ENCODE measurements around the gene KLHL17.
"Not testable (repeated sequence)": the region's sequence is repeated elsewhere in the genome, so short reads cannot be mapped to it uniquely, and the experiment has no call there.

KLHL17 gene

GRCh38 chr1:992362-992761 lies 32.0 kb downstream of the KLHL17 start:
- Mint-ChIP-seq H3K9me3 (peaks cover 14% of the 10 kb centered on the region), H3K4me3 (no peak overlapping the region), H3K27me3 (peaks cover 34% of the 10 kb centered on the region), H3K27ac (no peak overlapping the region), H3K36me3 (peaks cover 9% of the 10 kb centered on the region), H3K4me1 (peaks cover 8% of the 10 kb centered on the region)
- DNase-seq (ENCODE audit: low spot score in 2 of 2), result no peak
- no peak for ATAC-seq (ENCODE audit: low read depth)

- peaks cover 12% of the 10 kb centered on the region for H3K9me3 Mint-ChIP-seq
- no peak overlapping the region for H3K27ac Mint-ChIP-seq
Measured at GRCh38 chr1:993379-993995, 33.1 kb downstream of the KLHL17 start.

GRCh38 chr1:994546-994945 lies 34.2 kb downstream of the KLHL17 start:
- H3K27me3 Mint-ChIP-seq, result peaks cover 30% of the 10 kb centered on the region
- not testable (repeated sequence) for ATAC-seq (ENCODE audit: low read depth); H3K9me3 Mint-ChIP-seq; DNase-seq (ENCODE audit: low spot score in 2 of 2); H3K27ac Mint-ChIP-seq; H3K4me1 Mint-ChIP-seq; H3K4me3 Mint-ChIP-seq; H3K36me3 Mint-ChIP-seq

More at GRCh38 chr1:993379-993995, 33.1 kb downstream of the KLHL17 start:
- peaks cover 7% of the 10 kb centered on the region for H3K36me3 Mint-ChIP-seq
- H3K27me3 Mint-ChIP-seq, result peaks cover 36% of the 10 kb centered on the region
- DNase-seq (ENCODE audit: low spot score in 2 of 2) (no peak), ATAC-seq (ENCODE audit: low read depth) (no peak)
- peaks cover 8% of the 10 kb centered on the region for H3K4me1 Mint-ChIP-seq
- no peak overlapping the region for H3K4me3 Mint-ChIP-seq

- peak overlapping the region; percentile 28 for H3K27ac Mint-ChIP-seq
- H3K36me3 Mint-ChIP-seq, result peaks cover 2% of the 10 kb centered on the region
- DNase-seq (ENCODE audit: low spot score in 2 of 2), result no peak
- H3K9me3 Mint-ChIP-seq, result peaks cover 5% of the 10 kb centered on the region
- H3K4me1 Mint-ChIP-seq, result peaks cover 10% of the 10 kb centered on the region
- no peak overlapping the region for H3K4me3 Mint-ChIP-seq
- peaks cover 28% of the 10 kb centered on the region for H3K27me3 Mint-ChIP-seq
- ATAC-seq (ENCODE audit: low read depth), result no peak
Measured at GRCh38 chr1:995665-996633, 35.6 kb downstream of the KLHL17 start.

GRCh38 chr1:996851-997712 lies 36.7 kb downstream of the KLHL17 start:
- ATAC-seq (ENCODE audit: low read depth) (no peak), DNase-seq (ENCODE audit: low spot score in 2 of 2) (no peak)
- Mint-ChIP-seq H3K4me3 (no peak overlapping the region), H3K4me1 (peaks cover 7% of the 10 kb centered on the region), H3K36me3 (no peaks in the 10 kb centered on the region), H3K27me3 (peaks cover 27% of the 10 kb centered on the region), H3K27ac (peak overlapping the region; percentile 69), H3K9me3 (peaks cover 2% of the 10 kb centered on the region)

DNA sequence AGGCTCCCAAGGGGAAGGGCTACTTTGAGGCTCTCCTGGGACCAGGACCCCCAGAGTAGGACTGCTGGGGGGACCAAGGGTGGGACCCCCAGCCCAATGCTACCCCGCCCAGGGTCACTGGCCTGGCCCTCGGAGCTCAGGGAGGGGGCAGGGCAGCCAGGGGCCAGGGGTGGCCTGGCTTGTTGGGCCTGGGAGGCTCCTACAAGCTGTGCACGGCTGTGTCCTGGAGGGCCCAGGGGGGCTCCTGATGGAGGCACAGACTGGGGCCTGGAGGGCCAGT lies 37.3 kb downstream of the KLHL17 start:
- no peak overlapping the region for H3K4me3 Mint-ChIP-seq

GRCh38 chr1:997993-998744 lies 37.8 kb downstream of the KLHL17 start:
- Mint-ChIP-seq H3K9me3 (no peaks in the 10 kb centered on the region), H3K27me3 (peaks cover 26% of the 10 kb centered on the region), H3K4me3 (peak overlapping the region; percentile 43), H3K4me1 (peaks cover 7% of the 10 kb centered on the region), H3K27ac (peak overlapping the region; percentile 38), H3K36me3 (no peaks in the 10 kb centered on the region)
- ATAC-seq (ENCODE audit: low read depth) (no peak), DNase-seq (ENCODE audit: low spot score in 2 of 2) (no peak)

More for the DNA sequence above, 37.3 kb downstream of the KLHL17 start:
- ATAC-seq (ENCODE audit: low read depth) (no peak), DNase-seq (ENCODE audit: low spot score in 2 of 2) (no peak)
- Mint-ChIP-seq H3K4me1 (peaks cover 7% of the 10 kb centered on the region), H3K27ac (peak overlapping the region; percentile 69), H3K9me3 (no peaks in the 10 kb centered on the region), H3K36me3 (no peaks in the 10 kb centered on the region), H3K27me3 (peaks cover 25% of the 10 kb centered on the region)

GRCh38 chr1:998745-998994 lies 38.3 kb downstream of the KLHL17 start:
- Mint-ChIP-seq H3K27me3 (peaks cover 26% of the 10 kb centered on the region), H3K4me3 (no peak overlapping the region), H3K9me3 (no peaks in the 10 kb centered on the region), H3K4me1 (peaks cover 7% of the 10 kb centered on the region), H3K27ac (peak overlapping the region; percentile 38), H3K36me3 (no peaks in the 10 kb centered on the region)
- no peak for DNase-seq (ENCODE audit: low spot score in 2 of 2)
- no peak for ATAC-seq (ENCODE audit: low read depth)

GRCh38 chr1:998995-999724 lies 38.8 kb downstream of the KLHL17 start:
- H3K9me3 Mint-ChIP-seq, result no peaks in the 10 kb centered on the region
- DNase-seq (ENCODE audit: low spot score in 2 of 2) (peak in 1 of 2 donors; percentile 59), ATAC-seq (ENCODE audit: low read depth) (peak; percentile 1)
- no peaks in the 10 kb centered on the region for H3K36me3 Mint-ChIP-seq
- no peak overlapping the region for H3K27ac Mint-ChIP-seq
- H3K27me3 Mint-ChIP-seq, result peaks cover 26% of the 10 kb centered on the region
- H3K4me1 Mint-ChIP-seq, result peaks cover 7% of the 10 kb centered on the region
- peak overlapping the region; percentile 44 for H3K4me3 Mint-ChIP-seq

- H3K27ac Mint-ChIP-seq, result peak within 1 kb of the TSS; percentile 97
- ATAC-seq (ENCODE audit: low read depth) (peak; percentile 44), DNase-seq (ENCODE audit: low spot score in 2 of 2) (peak; percentile 55 to 69)
- H3K4me3 Mint-ChIP-seq, result peak within 1 kb of the TSS; percentile 80
- peaks cover 11% of the 10 kb centered on the region for H3K4me1 Mint-ChIP-seq
- no peaks in the 10 kb centered on the region for H3K9me3 Mint-ChIP-seq
- peaks cover 25% of the 10 kb centered on the region for H3K27me3 Mint-ChIP-seq
- no peaks in the 10 kb centered on the region for H3K36me3 Mint-ChIP-seq
Measured at GRCh38 chr1:999725-1000356, 39.5 kb downstream of the KLHL17 start, which contains the start of gene HES4. TSS of gene HES4 (minus strand) at chr1:1000097. CDS start at chr1:999973, 124 bp downstream.

DNA sequence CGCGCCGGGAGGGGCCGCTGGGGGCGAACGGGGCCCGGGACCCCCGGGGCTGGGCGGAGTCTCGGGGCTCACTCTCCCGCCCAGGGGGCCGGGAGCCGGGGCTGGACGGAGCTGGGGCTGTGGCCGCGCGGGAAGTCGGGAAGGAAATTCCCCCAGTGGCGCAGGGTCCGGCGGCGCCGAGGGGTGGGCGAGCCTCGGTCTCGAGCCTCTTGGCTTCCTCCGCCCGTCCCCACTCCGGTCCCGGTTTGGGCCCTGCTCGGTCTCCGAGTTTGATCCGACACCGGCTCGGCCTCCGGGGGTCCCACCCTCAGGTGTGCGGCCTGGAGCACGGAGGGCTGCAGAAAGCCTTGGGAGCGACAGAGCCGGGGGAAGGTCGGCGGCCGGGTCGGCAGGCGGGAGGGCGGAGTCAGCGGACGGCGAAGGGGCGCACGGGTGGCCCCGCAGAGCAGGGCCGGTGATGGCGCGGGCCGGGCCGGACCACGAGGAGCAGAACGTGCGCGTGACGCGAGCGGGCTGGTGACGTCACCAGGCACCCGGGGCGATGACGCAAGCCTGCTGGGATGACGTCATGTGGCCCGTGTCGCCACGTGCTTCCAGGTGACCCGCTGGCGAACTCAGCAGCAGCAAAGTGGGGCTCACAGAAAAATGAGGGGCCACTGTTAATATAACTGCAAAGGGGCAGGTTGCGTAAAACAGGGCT lies 40.1 kb downstream of the KLHL17 start:
- no peaks in the 10 kb centered on the region for H3K36me3 Mint-ChIP-seq
- peak; percentile 61 for ATAC-seq (ENCODE audit: low read depth)
- H3K4me3 Mint-ChIP-seq, result peak overlapping the region; percentile 80
- H3K27ac Mint-ChIP-seq, result peak overlapping the region; percentile 97
- peak; percentile 84 to 91 for DNase-seq (ENCODE audit: low spot score in 2 of 2)
- H3K4me1 Mint-ChIP-seq, result peaks cover 16% of the 10 kb centered on the region
- H3K9me3 Mint-ChIP-seq, result no peaks in the 10 kb centered on the region
- H3K27me3 Mint-ChIP-seq, result peaks cover 28% of the 10 kb centered on the region

DNA sequence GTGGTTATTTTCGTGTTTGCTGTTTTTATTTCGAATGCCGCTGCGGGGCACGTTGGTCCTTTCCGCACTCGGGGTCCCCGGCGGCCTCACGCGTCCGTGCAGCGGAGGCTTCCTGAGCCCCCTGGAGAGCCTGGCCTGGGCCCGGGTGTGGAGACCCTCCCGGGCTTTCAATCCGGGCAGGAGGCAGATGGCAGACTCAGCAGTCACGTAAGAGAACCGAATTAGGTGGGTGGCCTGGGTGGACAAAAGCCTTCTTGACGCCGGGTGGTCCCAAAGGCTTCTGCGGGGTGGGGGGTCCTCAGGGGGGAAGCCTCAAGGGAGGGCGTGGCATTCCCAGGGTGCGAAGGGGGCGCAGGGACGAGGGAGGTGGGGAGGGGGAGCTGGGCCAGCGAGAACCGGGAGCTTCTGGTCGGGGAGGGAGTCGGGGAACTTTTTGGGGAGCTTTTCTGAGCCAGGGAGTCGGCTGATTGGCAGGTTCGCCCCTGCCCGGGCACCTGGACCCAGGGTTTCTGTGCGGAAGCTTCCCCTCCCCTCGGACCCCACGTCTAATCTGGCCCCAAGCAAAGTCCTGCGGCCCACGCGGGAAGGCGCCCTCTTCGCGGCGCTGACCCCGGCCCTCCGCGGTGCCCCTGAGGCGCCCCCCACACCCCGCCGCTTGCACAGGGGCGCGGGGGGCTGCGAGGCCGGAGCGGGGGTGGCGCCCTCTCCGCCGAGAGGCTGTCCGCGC lies 40.8 kb downstream of the KLHL17 start:
- ATAC-seq (ENCODE audit: low read depth) (no peak), DNase-seq (ENCODE audit: low spot score in 2 of 2) (no peak)
- no peaks in the 10 kb centered on the region for H3K36me3 Mint-ChIP-seq
- H3K4me3 Mint-ChIP-seq, result peak overlapping the region; percentile 80
- no peaks in the 10 kb centered on the region for H3K9me3 Mint-ChIP-seq
- H3K27ac Mint-ChIP-seq, result peak overlapping the region; percentile 97
- peaks cover 11% of the 10 kb centered on the region for H3K4me1 Mint-ChIP-seq
- peaks cover 26% of the 10 kb centered on the region for H3K27me3 Mint-ChIP-seq
